HEK293 (cell line): Measurements from ENCODE around the gene ACSL5.

ENCODE experiments used
- ZNF138 ChIP-seq: fragments of 450-650 bp; formaldehyde crosslinking; IDR thresholded peaks from 2 replicates; pipeline ENCODE4 v1.5.1; 2016; ENCODE audit warnings: missing biosample characterization, missing genetic modification characterization, borderline replicate concordance
- ZNF785 ChIP-seq: fragments of 450-650 bp; formaldehyde crosslinking; IDR thresholded peaks from 2 replicates; pipeline ENCODE4 v1.5.1; 2016; ENCODE audit warnings: missing biosample characterization, missing genetic modification characterization
- TF ChIP-seq, protein P1 (sequence below): fragments of 450-650 bp; formaldehyde crosslinking; IDR thresholded peaks from 2 replicates; pipeline ENCODE4 v1.5.1; 2016; ENCODE audit warnings: missing biosample characterization, missing genetic modification characterization

DNA sequence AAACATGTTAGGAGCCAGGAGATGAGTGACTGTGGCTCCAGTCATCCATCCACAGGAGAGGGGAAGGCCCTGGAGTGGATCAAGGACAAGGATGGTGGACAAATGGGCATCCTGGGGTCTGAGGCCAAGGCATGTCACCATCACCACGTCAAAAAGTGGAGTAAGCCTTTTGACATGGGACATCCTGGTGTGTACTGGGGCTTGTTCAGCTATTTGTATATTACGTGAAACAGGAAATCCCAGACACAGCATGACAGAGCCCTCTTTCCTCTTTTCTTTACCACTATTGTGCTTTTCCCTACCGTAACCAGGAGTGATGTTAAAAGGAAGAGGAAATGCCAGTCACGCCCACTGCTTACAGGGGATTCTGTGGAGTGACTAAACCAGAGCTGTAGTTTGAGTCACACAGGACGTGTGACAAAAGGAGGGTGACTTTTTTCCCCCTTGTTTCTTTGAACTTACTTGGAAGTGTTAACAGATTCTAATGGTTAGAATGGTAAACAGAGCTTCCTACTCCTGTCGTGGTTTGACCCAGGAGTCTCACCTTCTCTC is 15.4 kb downstream of the ACSL5 start:
- TF ChIP-seq ZNF785 (no peak), ZNF138 (tag by site-specific recombination) (no peak)
- TF ChIP-seq, protein P1, sequence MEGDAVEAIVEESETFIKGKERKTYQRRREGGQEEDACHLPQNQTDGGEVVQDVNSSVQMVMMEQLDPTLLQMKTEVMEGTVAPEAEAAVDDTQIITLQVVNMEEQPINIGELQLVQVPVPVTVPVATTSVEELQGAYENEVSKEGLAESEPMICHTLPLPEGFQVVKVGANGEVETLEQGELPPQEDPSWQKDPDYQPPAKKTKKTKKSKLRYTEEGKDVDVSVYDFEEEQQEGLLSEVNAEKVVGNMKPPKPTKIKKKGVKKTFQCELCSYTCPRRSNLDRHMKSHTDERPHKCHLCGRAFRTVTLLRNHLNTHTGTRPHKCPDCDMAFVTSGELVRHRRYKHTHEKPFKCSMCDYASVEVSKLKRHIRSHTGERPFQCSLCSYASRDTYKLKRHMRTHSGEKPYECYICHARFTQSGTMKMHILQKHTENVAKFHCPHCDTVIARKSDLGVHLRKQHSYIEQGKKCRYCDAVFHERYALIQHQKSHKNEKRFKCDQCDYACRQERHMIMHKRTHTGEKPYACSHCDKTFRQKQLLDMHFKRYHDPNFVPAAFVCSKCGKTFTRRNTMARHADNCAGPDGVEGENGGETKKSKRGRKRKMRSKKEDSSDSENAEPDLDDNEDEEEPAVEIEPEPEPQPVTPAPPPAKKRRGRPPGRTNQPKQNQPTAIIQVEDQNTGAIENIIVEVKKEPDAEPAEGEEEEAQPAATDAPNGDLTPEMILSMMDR: no peak
